Islet precursor cell (in vitro differentiated cells): ENCODE measurements around the gene EEA1.

Experiments used
- DNase-seq: peaks from one replicate; pipeline ENCODE4 v3.0.0-alpha.2; 2018

EEA1 gene

GRCh38 chr12:92740411-92740810 lies 188.7 kb downstream of the EEA1 start:
- no peak for DNase-seq

GRCh38 chr12:92739113-92739512 lies 190.0 kb downstream of the EEA1 start:
- no peak for DNase-seq

GRCh38 chr12:92737855-92738850 lies 190.9 kb downstream of the EEA1 start:
- no peak for DNase-seq

GRCh38 chr12:92736605-92737004 lies 192.5 kb downstream of the EEA1 start:
- no peak for DNase-seq

GRCh38 chr12:92735131-92735721 lies 193.9 kb downstream of the EEA1 start:
- peak; percentile 80 for DNase-seq

GRCh38 chr12:92733661-92734060 lies 195.4 kb downstream of the EEA1 start:
- no peak for DNase-seq

- no peak for DNase-seq
These were observed 195.9 kb downstream of the EEA1 start for GRCh38 chr12:92733181-92733580.

- no peak for DNase-seq
These were observed 196.4 kb downstream of the EEA1 start for GRCh38 chr12:92732716-92733115.

- no peak for DNase-seq
These were observed 196.9 kb downstream of the EEA1 start for GRCh38 chr12:92732216-92732615.

- no peak for DNase-seq
These were observed 198.3 kb downstream of the EEA1 start for GRCh38 chr12:92730758-92731157.

GRCh38 chr12:92729773-92730305 lies 199.3 kb downstream of the EEA1 start:
- DNase-seq = no peak

- DNase-seq = no peak
These were observed 202.2 kb downstream of the EEA1 start for GRCh38 chr12:92726850-92727249.

GRCh38 chr12:92722897-92723296 lies 206.2 kb downstream of the EEA1 start:
- no peak for DNase-seq

GRCh38 chr12:92721656-92722055 lies 207.4 kb downstream of the EEA1 start:
- DNase-seq = no peak

- DNase-seq = peak; percentile 89
These were observed 208.0 kb downstream of the EEA1 start for GRCh38 chr12:92721130-92721529.
